Measurements from ENCODE around the gene PSORS1C1. TPM values are rescaled to one million over a fixed set of nuclear protein-coding genes. Genes with fewer than 3 reads are reported as not detected.
A peak's percentile ranks its signal among the peaks of the same experiment; 100 is the strongest.
"Not testable (repeated sequence)": the region's sequence is repeated elsewhere in the genome, so short reads cannot be mapped to it uniquely, and the experiment has no call there.

The PSORS1C1 gene
- 0.39 and 0.53 TPM in 2 replicates for total RNA-seq (2014; rRNA removed; shearing (Covaris generic))

DNA sequence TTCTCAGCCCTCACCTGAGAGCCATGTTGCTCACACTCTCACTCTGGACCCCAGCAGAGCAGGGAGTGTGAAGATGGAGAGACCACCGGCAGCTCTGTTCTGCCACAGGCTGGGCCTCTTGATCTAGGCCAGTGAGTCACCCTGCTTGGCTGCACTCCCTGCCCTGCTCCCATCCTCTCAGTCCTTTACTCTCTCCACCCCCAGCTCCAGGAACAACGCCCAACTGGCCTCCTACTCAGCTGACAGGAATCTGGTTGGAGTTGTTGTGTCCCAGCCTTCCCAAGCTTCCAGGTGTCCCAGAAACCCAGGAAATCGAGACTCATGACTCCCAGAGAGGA lies at the start of gene PSORS1C1:
Gene PSORS1C1, plus strand, starts transcription at position 260 of the 338 bp plus-strand sequence. CDS start 14,833 bp downstream, outside the sequence.
- Histone ChIP-seq H3K27ac (peak within 1 kb of the TSS; percentile 93), H3K36me3 (no peaks in the 10 kb centered on the region), H3K27me3 (replicated peaks) (no peaks in the 10 kb centered on the region), H3K4me1 (replicated peaks) (peaks cover 34% of the 10 kb centered on the region), H3K4me3 (peak within 1 kb of the TSS; percentile 22), H3K9me3 (replicated peaks) (no peaks in the 10 kb centered on the region)
- DNase-seq (ENCODE audit: low read depth in 1 of 2, low spot score in 2 of 2), result peak; percentile 90 to 94

DNA sequence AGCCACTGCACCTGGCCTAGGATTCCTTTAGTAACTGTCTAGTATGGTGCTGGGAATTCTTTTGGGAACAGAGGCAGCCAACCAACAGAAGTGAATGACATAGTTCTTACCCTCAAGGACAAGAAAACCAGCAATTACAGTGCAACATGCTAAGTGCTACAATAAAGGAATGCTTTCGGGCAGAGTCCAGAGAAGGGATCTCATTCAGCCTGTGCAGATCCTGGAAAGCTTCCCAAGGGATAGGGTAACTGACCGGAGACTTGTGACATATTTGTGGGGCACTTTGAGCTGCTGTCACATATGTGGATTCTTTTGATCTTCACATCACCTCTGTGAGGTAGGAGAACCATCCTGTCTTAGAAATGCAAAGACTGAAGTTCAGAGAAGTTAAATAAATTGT lies 49.0 kb upstream of the PSORS1C1 start:
- Histone ChIP-seq H3K27ac (no peak overlapping the region), H3K9me3 (replicated peaks) (no peaks in the 10 kb centered on the region), H3K4me3 (no peak overlapping the region), H3K4me1 (replicated peaks) (peaks cover 7% of the 10 kb centered on the region), H3K27me3 (replicated peaks) (no peaks in the 10 kb centered on the region; the same call in 1 of the 2 replicates), H3K36me3 (no peaks in the 10 kb centered on the region)
- no peak for DNase-seq (ENCODE audit: low read depth in 1 of 2, low spot score in 2 of 2)

GRCh38 chr6:31067028-31067427 lies 47.6 kb upstream of the PSORS1C1 start:
- H3K27me3 ChIP-seq (replicated peaks); H3K4me3 ChIP-seq; DNase-seq (ENCODE audit: low read depth in 1 of 2, low spot score in 2 of 2); H3K27ac ChIP-seq; H3K9me3 ChIP-seq (replicated peaks); H3K36me3 ChIP-seq: not testable (repeated sequence)
- peaks cover 16% of the 10 kb centered on the region for H3K4me1 ChIP-seq (replicated peaks)

DNA sequence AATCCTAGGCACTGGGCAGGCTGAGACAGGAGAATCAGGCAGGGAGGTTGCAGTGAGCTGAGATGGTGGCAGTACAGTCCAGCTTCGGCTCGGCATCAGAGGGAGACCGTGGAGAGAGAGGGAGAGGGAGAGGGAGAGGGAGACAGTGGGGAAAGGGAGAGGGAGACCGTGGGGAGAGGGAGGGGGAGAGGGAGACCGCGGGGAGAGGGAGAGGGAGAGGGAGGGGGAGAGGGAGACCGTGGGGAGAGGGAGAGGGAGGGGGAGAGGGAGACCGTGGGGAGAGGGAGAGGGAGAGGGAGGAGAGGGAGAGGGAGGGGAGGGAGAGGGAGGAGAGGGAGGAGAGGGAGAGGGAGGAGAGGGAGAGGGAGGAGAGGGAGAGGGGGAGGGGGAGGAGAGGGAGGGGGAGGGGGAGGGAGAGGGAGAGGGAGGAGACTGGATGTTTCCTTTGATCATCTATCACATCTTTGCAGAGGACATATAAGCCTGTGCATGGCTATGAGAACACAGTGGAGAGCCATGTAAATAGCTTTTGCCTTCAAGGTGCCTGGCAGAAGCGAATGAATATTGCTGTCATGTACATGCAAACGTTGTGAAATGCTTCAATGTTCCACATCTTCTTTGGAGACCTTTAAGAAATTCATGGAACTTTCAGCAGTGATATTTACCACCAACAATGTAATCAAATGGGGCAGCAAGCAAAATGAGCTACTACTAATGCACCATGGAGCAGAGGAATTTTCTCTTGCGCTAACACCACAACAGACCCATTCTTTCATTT lies 46.5 kb upstream of the PSORS1C1 start:
- not testable (repeated sequence) for DNase-seq (ENCODE audit: low read depth in 1 of 2, low spot score in 2 of 2); H3K36me3 ChIP-seq; H3K9me3 ChIP-seq (replicated peaks); H3K4me3 ChIP-seq; H3K27me3 ChIP-seq (replicated peaks); H3K27ac ChIP-seq
- H3K4me1 ChIP-seq (replicated peaks), result peaks cover 26% of the 10 kb centered on the region

DNA sequence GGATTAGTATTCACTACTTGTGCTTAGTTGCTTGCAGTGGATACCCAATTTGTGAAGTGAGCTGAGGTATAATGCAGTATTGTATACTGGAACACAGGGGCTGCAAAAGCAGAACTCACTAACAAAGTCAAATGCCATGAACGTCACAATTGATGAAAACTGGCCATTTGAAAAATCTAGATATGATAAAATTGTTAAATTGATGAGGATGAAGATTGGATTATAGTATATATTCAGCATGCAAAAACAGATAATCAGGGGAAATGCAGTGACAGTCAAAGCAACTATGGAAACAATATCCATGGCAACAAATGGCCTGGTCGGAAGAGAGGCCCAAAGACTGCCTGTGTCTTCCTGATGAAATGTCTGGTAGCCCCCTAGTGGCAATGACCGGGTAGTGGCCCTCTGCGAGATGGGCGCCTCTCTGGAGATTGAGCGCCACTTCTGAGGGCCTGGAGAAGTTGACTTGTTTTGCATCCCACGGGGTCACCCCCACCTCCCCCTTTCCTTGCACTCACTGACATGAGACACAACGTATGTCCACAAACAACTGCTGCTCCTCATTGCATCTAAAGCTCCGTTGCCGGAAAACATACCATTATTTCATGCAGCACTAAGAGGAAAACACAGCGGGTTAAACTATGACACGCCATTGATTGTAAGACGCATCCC lies 45.8 kb upstream of the PSORS1C1 start:
- peak; percentile 68 to 76 for DNase-seq (ENCODE audit: low read depth in 1 of 2, low spot score in 2 of 2)
- Histone ChIP-seq H3K27me3 (replicated peaks) (no peaks in the 10 kb centered on the region), H3K9me3 (replicated peaks) (no peaks in the 10 kb centered on the region), H3K4me3 (no peak overlapping the region), H3K36me3 (no peaks in the 10 kb centered on the region), H3K4me1 (replicated peaks) (peaks cover 33% of the 10 kb centered on the region), H3K27ac (no peak overlapping the region)

DNA sequence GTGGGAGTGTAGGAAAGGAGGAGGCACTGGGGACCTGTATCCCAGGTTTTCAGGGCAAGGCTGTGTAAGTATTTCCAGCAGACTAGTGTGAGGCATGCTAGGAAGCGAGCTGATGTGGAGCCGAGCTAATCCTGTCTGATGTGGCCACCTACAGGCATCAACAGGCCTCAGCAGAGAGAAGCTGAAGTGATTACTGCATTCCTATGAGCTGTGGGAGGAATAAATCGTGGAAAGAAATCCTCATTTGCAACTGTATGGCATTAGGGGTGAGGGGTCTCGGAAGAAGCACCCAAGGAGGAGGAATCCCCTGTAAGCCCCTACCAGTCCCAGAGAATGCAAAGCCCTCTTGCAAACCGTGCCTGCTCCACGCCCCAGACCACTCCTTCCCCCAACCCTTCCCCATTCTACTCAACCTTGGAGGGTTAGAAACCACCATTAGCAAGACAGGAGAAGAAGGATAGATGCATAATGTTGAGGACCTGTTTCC lies 43.8 kb upstream of the PSORS1C1 start:
- Histone ChIP-seq H3K36me3 (no peaks in the 10 kb centered on the region), H3K27me3 (replicated peaks) (no peaks in the 10 kb centered on the region), H3K4me1 (replicated peaks) (peaks cover 33% of the 10 kb centered on the region), H3K4me3 (no peak overlapping the region), H3K27ac (no peak overlapping the region), H3K9me3 (replicated peaks) (no peaks in the 10 kb centered on the region)
- peak; percentile 38 to 61 for DNase-seq (ENCODE audit: low read depth in 1 of 2, low spot score in 2 of 2)

GRCh38 chr6:31074401-31074800 lies 40.2 kb upstream of the PSORS1C1 start:
- Histone ChIP-seq H3K27ac (no peak overlapping the region), H3K4me1 (replicated peaks) (peaks cover 30% of the 10 kb centered on the region), H3K36me3 (no peaks in the 10 kb centered on the region), H3K4me3 (no peak overlapping the region), H3K27me3 (replicated peaks) (no peaks in the 10 kb centered on the region), H3K9me3 (replicated peaks) (no peaks in the 10 kb centered on the region)
- no peak for DNase-seq (ENCODE audit: low read depth in 1 of 2, low spot score in 2 of 2)

GRCh38 chr6:31075528-31075927 lies 39.1 kb upstream of the PSORS1C1 start:
- H3K27ac ChIP-seq, result no peak overlapping the region

GRCh38 chr6:31076611-31077010 lies 38.0 kb upstream of the PSORS1C1 start:
- H3K4me1 ChIP-seq (replicated peaks), result peaks cover 22% of the 10 kb centered on the region
- H3K4me3 ChIP-seq, result no peak overlapping the region
- no peaks in the 10 kb centered on the region for H3K27me3 ChIP-seq (replicated peaks)
- no peak overlapping the region for H3K27ac ChIP-seq
- H3K9me3 ChIP-seq (replicated peaks), result no peaks in the 10 kb centered on the region
- no peak for DNase-seq (ENCODE audit: low read depth in 1 of 2, low spot score in 2 of 2)
- H3K36me3 ChIP-seq, result no peaks in the 10 kb centered on the region

More at GRCh38 chr6:31075528-31075927, 39.1 kb upstream of the PSORS1C1 start:
- no peaks in the 10 kb centered on the region for H3K9me3 ChIP-seq (replicated peaks)
- H3K4me3 ChIP-seq, result no peak overlapping the region
- peaks cover 29% of the 10 kb centered on the region for H3K4me1 ChIP-seq (replicated peaks)
- no peak for DNase-seq (ENCODE audit: low read depth in 1 of 2, low spot score in 2 of 2)
- no peaks in the 10 kb centered on the region for H3K27me3 ChIP-seq (replicated peaks)
- H3K36me3 ChIP-seq, result no peaks in the 10 kb centered on the region

- Histone ChIP-seq H3K27ac (no peak overlapping the region), H3K27me3 (replicated peaks) (no peaks in the 10 kb centered on the region), H3K4me1 (replicated peaks) (peaks cover 3% of the 10 kb centered on the region; the same call in 1 of the 2 replicates), H3K4me3 (no peak overlapping the region), H3K9me3 (replicated peaks) (no peaks in the 10 kb centered on the region), H3K36me3 (no peaks in the 10 kb centered on the region)
- peak; percentile 56 to 64 for DNase-seq (ENCODE audit: low read depth in 1 of 2, low spot score in 2 of 2)
Measured at GRCh38 chr6:31079656-31080261, 34.8 kb upstream of the PSORS1C1 start.

GRCh38 chr6:31081872-31082271 lies 32.7 kb upstream of the PSORS1C1 start:
- H3K27me3 ChIP-seq (replicated peaks), result no peaks in the 10 kb centered on the region
- H3K36me3 ChIP-seq, result no peaks in the 10 kb centered on the region
- DNase-seq (ENCODE audit: low read depth in 1 of 2, low spot score in 2 of 2), result no peak
- no peak overlapping the region for H3K27ac ChIP-seq
- no peak overlapping the region for H3K4me3 ChIP-seq
- no peaks in the 10 kb centered on the region for H3K9me3 ChIP-seq (replicated peaks)
- peaks cover 15% of the 10 kb centered on the region for H3K4me1 ChIP-seq (replicated peaks)

- Histone ChIP-seq H3K4me3 (no peak overlapping the region), H3K9me3 (replicated peaks) (no peaks in the 10 kb centered on the region), H3K4me1 (replicated peaks) (peaks cover 21% of the 10 kb centered on the region), H3K27me3 (replicated peaks) (no peaks in the 10 kb centered on the region), H3K36me3 (no peaks in the 10 kb centered on the region), H3K27ac (no peak overlapping the region)
- DNase-seq (ENCODE audit: low read depth in 1 of 2, low spot score in 2 of 2), result peak in 1 of 2 experiments; percentile 51
Measured at GRCh38 chr6:31083742-31084354, 30.8 kb upstream of the PSORS1C1 start.

- H3K4me1 ChIP-seq (replicated peaks), result peaks cover 18% of the 10 kb centered on the region
- no peaks in the 10 kb centered on the region for H3K36me3 ChIP-seq
- no peaks in the 10 kb centered on the region for H3K9me3 ChIP-seq (replicated peaks)
- H3K4me3 ChIP-seq, result no peak overlapping the region
- no peaks in the 10 kb centered on the region for H3K27me3 ChIP-seq (replicated peaks)
- DNase-seq (ENCODE audit: low read depth in 1 of 2, low spot score in 2 of 2), result peak in 1 of 2 experiments; percentile 60
- peak overlapping the region; percentile 43 for H3K27ac ChIP-seq
Measured at GRCh38 chr6:31086788-31087440, 27.7 kb upstream of the PSORS1C1 start.
